Brain microvascular endothelial cell (primary cell): Measurements from ENCODE around the gene ABHD2.

Experiments used
- DNase-seq: peaks from one replicate; pipeline ENCODE4 v3.0.0-alpha.2; 2020
- H3K27ac ChIP-seq: fragments of 250-450 bp; sonication (Bioruptor Pico); 2 replicates; pipeline ENCODE4 v1.5.1; 2020; ENCODE audit warnings: mild to moderate bottlenecking, moderate library complexity
- H3K27me3 ChIP-seq: fragments of 250-450 bp; sonication (Bioruptor Pico); replicated peaks from 2 replicates; pipeline ENCODE4 v1.5.1; 2020; ENCODE audit warnings: mild to moderate bottlenecking
- H3K36me3 ChIP-seq: fragments of 250-450 bp; sonication (Bioruptor Pico); replicated peaks from 2 replicates; pipeline ENCODE4 v1.5.1; 2020; ENCODE audit warnings: mild to moderate bottlenecking
- H3K4me3 ChIP-seq: 2 replicates; pipeline ENCODE4 v1.5.1; 2011; ENCODE audit warnings: low read depth, mild to moderate bottlenecking, control low read depth, low read length, moderate library complexity
- CTCF ChIP-seq: IDR thresholded peaks from 2 replicates; pipeline ENCODE4 v1.5.1; 2011; ENCODE audit warnings: low read depth, mild to moderate bottlenecking, moderate library complexity, low read length, control low read depth, inconsistent platforms; ENCODE audit errors: missing control alignments
- in situ Hi-C: cut with HindIII; loops from 2 replicates; pipeline ENCODE4 v1.10.0; 2017; ENCODE audit warnings: low sequenced_read_pairs, low pct_ligation_motif_present

The ABHD2 gene

GRCh38 chr15:89071471-89071870 lies 16.8 kb upstream of the ABHD2 start:
- no peak for TF ChIP-seq CTCF
- no peak overlapping the region for H3K27ac ChIP-seq
- H3K4me3 ChIP-seq = no peak overlapping the region
- no peak for DNase-seq
- in situ Hi-C loops = no loop called here
- no peaks in the 10 kb centered on the region for H3K27me3 ChIP-seq
- H3K36me3 ChIP-seq = no peaks in the 10 kb centered on the region

DNA sequence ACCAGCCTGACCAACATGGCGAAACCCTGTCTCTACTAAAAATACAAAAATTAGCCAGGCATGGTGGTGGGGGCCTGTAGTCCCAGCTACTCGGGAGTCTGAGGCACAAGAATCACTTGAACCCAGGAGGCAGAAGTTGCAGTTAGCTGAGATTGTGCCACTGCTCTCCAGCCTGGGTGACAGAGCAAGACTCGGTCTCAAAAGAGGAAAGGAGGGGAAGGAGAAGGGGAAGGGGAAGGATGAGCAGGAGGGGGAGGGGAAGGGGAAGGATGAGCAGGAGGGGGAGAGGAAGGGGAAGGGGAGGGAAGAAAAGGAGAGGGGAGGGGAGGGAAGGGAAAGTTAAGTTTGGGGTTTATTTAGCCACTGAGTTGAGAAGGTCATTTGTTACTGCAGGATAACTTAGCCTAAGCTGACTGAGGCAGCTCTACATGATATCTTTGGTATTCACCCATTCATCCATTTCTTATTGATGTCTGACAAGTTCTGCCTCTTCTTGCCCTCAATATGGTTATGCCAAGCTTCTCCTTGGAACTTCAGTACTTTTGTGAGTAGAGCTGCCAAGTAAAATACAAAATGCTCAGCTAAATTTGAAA lies 15.9 kb upstream of the ABHD2 start:
- H3K27me3 ChIP-seq = no peaks in the 10 kb centered on the region
- no peak for DNase-seq
- no peak overlapping the region for H3K4me3 ChIP-seq
- TF ChIP-seq CTCF = no peak
- H3K36me3 ChIP-seq = no peaks in the 10 kb centered on the region
- in situ Hi-C loops = no loop called here
- no peak overlapping the region for H3K27ac ChIP-seq

GRCh38 chr15:89074402-89075012 lies 13.7 kb upstream of the ABHD2 start:
- no peak for TF ChIP-seq CTCF
- H3K27ac ChIP-seq = no peak overlapping the region
- no peaks in the 10 kb centered on the region for H3K36me3 ChIP-seq
- no peak for DNase-seq
- in situ Hi-C loops = no loop called here
- no peaks in the 10 kb centered on the region for H3K27me3 ChIP-seq
- H3K4me3 ChIP-seq = no peak overlapping the region

- Histone ChIP-seq H3K36me3 (no peaks in the 10 kb centered on the region), H3K4me3 (no peak overlapping the region), H3K27me3 (no peaks in the 10 kb centered on the region), H3K27ac (no peak overlapping the region)
- no peak for DNase-seq
- TF ChIP-seq CTCF = no peak
- in situ Hi-C loops = no loop called here
Measured at GRCh38 chr15:89075101-89075640, 13.1 kb upstream of the ABHD2 start.

GRCh38 chr15:89075846-89076245 lies 12.4 kb upstream of the ABHD2 start:
- DNase-seq = no peak
- H3K27me3 ChIP-seq = no peaks in the 10 kb centered on the region
- H3K36me3 ChIP-seq = no peaks in the 10 kb centered on the region
- in situ Hi-C loops = no loop called here
- TF ChIP-seq CTCF = no peak
- no peak overlapping the region for H3K4me3 ChIP-seq
- no peak overlapping the region for H3K27ac ChIP-seq
